AG09319 (cell line): ENCODE measurements around the gene DVL1.

ENCODE experiments used
- DNase-seq: peaks from one replicate; pipeline ENCODE4 v3.0.0-alpha.2; 2010; ENCODE audit warnings: low read depth; ENCODE audit errors: extremely low read depth
- CTCF ChIP-seq: IDR thresholded peaks from 2 replicates; pipeline ENCODE4 v1.5.1; 2011; ENCODE audit warnings: low read depth, mild to moderate bottlenecking, inconsistent platforms, low read length, moderate library complexity

The DVL1 gene

GRCh38 chr1:1377540-1378205 is 28.5 kb upstream of the DVL1 start:
- no peak for DNase-seq
- no peak for TF ChIP-seq CTCF

- no peak for DNase-seq
- TF ChIP-seq CTCF: no peak
Measured at GRCh38 chr1:1376551-1377226, 27.5 kb upstream of the DVL1 start.

- DNase-seq: peak; percentile 99
- TF ChIP-seq CTCF: peak; percentile 37
Measured at GRCh38 chr1:1374929-1375662, 25.9 kb upstream of the DVL1 start, which contains the start of gene AURKAIP1. TSS of gene AURKAIP1 (minus strand) at chr1:1375207. CDS start at chr1:1374756, 451 bp downstream.

- TF ChIP-seq CTCF: no peak
- no peak for DNase-seq
Measured at GRCh38 chr1:1374589-1374928, 25.3 kb upstream of the DVL1 start.

- TF ChIP-seq CTCF: no peak
- DNase-seq: no peak
Measured at GRCh38 chr1:1373815-1374588, 24.8 kb upstream of the DVL1 start.

- DNase-seq: no peak
- TF ChIP-seq CTCF: no peak
Measured at GRCh38 chr1:1373051-1373814, 24.0 kb upstream of the DVL1 start.
